Osteocyte (in vitro differentiated cells): ENCODE measurements around the gene RABGAP1L. TPM values are rescaled to one million over a fixed set of nuclear protein-coding genes. Genes with fewer than 3 reads are reported as not detected.

ENCODE experiments used
- DNase-seq: peaks from one replicate; pipeline ENCODE4 v3.0.0; 2021; ENCODE audit warnings: mixed read lengths; ENCODE audit not compliant: unreplicated experiment; ENCODE audit errors: extremely low spot score
- H3K27ac Mint-ChIP-seq: one replicate; pipeline ENCODE4 v1.8.0; 2021; ENCODE audit warnings: mild to moderate bottlenecking, mixed read lengths; ENCODE audit not compliant: unreplicated experiment
- H3K27me3 Mint-ChIP-seq: one replicate; pipeline ENCODE4 v1.8.0; 2021; ENCODE audit warnings: mixed read lengths; ENCODE audit not compliant: unreplicated experiment
- H3K36me3 Mint-ChIP-seq: one replicate; pipeline ENCODE4 v1.8.0; 2021; ENCODE audit warnings: mixed read lengths; ENCODE audit not compliant: unreplicated experiment
- H3K4me1 Mint-ChIP-seq: one replicate; pipeline ENCODE4 v1.8.0; 2021; ENCODE audit warnings: mixed read lengths; ENCODE audit not compliant: unreplicated experiment
- H3K4me3 Mint-ChIP-seq: one replicate; pipeline ENCODE4 v1.8.0; 2021; ENCODE audit warnings: mild to moderate bottlenecking, moderate library complexity, mixed read lengths; ENCODE audit not compliant: unreplicated experiment
- H3K9me3 Mint-ChIP-seq: one replicate; pipeline ENCODE4 v1.8.0; 2021; ENCODE audit warnings: mixed read lengths; ENCODE audit not compliant: unreplicated experiment
- CTCF ChIP-seq: fragments of 200-600 bp; sonication (generic); IDR thresholded peaks from 2 replicates; pipeline ENCODE4 v1.5.0; 2021; ENCODE audit warnings: antibody characterized with exemption, mild to moderate bottlenecking, moderate library complexity
- total RNA-seq: library from RNA; stranded (reverse); gene quantifications from 2 replicates; pipeline ENCODE4 v1.2.1, GENCODE V29; 2021

Gene RABGAP1L
- total RNA-seq, 1 donor from 2014 or later, result 29.3 TPM

- Mint-ChIP-seq H3K36me3 (peaks cover 8% of the 10 kb centered on the region), H3K27ac (no peak overlapping the region), H3K27me3 (no peaks in the 10 kb centered on the region), H3K4me1 (no peaks in the 10 kb centered on the region), H3K9me3 (peaks cover 20% of the 10 kb centered on the region), H3K4me3 (no peak overlapping the region)
- no peak for DNase-seq
- TF ChIP-seq CTCF, result no peak
Observed at GRCh38 chr1:174211486-174211885, 52.2 kb downstream of the RABGAP1L start.

GRCh38 chr1:174215766-174216165, 56.4 kb downstream of the RABGAP1L start:
- Mint-ChIP-seq H3K4me3 (no peak overlapping the region), H3K9me3 (peaks cover 10% of the 10 kb centered on the region), H3K27ac (no peak overlapping the region), H3K4me1 (no peaks in the 10 kb centered on the region), H3K27me3 (no peaks in the 10 kb centered on the region), H3K36me3 (peaks cover under 1% of the 10 kb centered on the region)
- no peak for DNase-seq
- no peak for TF ChIP-seq CTCF

GRCh38 chr1:174217248-174217647, 57.9 kb downstream of the RABGAP1L start:
- H3K36me3 Mint-ChIP-seq, result peaks cover 6% of the 10 kb centered on the region
- no peak for DNase-seq
- H3K27me3 Mint-ChIP-seq, result no peaks in the 10 kb centered on the region
- no peaks in the 10 kb centered on the region for H3K4me1 Mint-ChIP-seq
- no peak overlapping the region for H3K27ac Mint-ChIP-seq
- no peak overlapping the region for H3K4me3 Mint-ChIP-seq
- TF ChIP-seq CTCF, result no peak
- H3K9me3 Mint-ChIP-seq, result peaks cover under 1% of the 10 kb centered on the region

- H3K27ac Mint-ChIP-seq, result no peak overlapping the region
- H3K4me3 Mint-ChIP-seq, result no peak overlapping the region
- no peak for DNase-seq
- TF ChIP-seq CTCF, result peak; percentile 70
- no peaks in the 10 kb centered on the region for H3K4me1 Mint-ChIP-seq
- H3K9me3 Mint-ChIP-seq, result peaks cover 4% of the 10 kb centered on the region
- H3K36me3 Mint-ChIP-seq, result peaks cover 11% of the 10 kb centered on the region
- H3K27me3 Mint-ChIP-seq, result no peaks in the 10 kb centered on the region
Observed at GRCh38 chr1:174217787-174218574, 58.7 kb downstream of the RABGAP1L start.

GRCh38 chr1:174218983-174219382, 59.7 kb downstream of the RABGAP1L start:
- peaks cover 4% of the 10 kb centered on the region for H3K9me3 Mint-ChIP-seq
- H3K27ac Mint-ChIP-seq, result no peak overlapping the region
- no peaks in the 10 kb centered on the region for H3K27me3 Mint-ChIP-seq
- no peaks in the 10 kb centered on the region for H3K4me1 Mint-ChIP-seq
- no peak for DNase-seq
- no peak overlapping the region for H3K4me3 Mint-ChIP-seq
- peaks cover 11% of the 10 kb centered on the region for H3K36me3 Mint-ChIP-seq
- no peak for TF ChIP-seq CTCF
